Uterus (tissue), 4 donors: ENCODE measurements around the gene HDAC3. TPM values are rescaled to one million over a fixed set of nuclear protein-coding genes. Genes with fewer than 3 reads are reported as not detected.

Experiments
- DNase-seq, 2 donors: peaks; one replicate each; pipeline ENCODE4 v3.0.0-alpha.2; 2019 to 2020
- H3K27ac ChIP-seq, 2 donors: fragments of 200-600 bp; sonication (generic); 1 replicate in 1 of 2; 2 replicates in 1 of 2; pipeline ENCODE4 v1.5.1; 2016 to 2018
- H3K27me3 ChIP-seq, 2 donors: fragments of 200-600 bp; sonication (generic); one replicate each; pipeline ENCODE4 v1.5.1; 2018 to 2019; ENCODE audit warnings: control low read depth in 1 of 2
- H3K36me3 ChIP-seq, 2 donors: fragments of 200-600 bp; sonication (generic); one replicate each; pipeline ENCODE4 v1.5.1; 2019; ENCODE audit warnings: control low read depth in 1 of 2
- H3K4me1 ChIP-seq, 2 donors: fragments of 200-600 bp; sonication (generic); one replicate each; pipeline ENCODE4 v1.5.1; 2018 to 2019; ENCODE audit warnings: control low read depth in 1 of 2
- H3K4me3 ChIP-seq, 2 donors: fragments of 200-600 bp; sonication (generic); 1 replicate in 1 of 2; 2 replicates in 1 of 2; pipeline ENCODE4 v1.5.1; 2018 to 2019; ENCODE audit warnings: mild to moderate bottlenecking in 1 of 2
- H3K9me3 ChIP-seq, 2 donors: fragments of 200-600 bp; sonication (generic); one replicate each; pipeline ENCODE4 v1.5.1; 2019; ENCODE audit warnings: control low read depth in 1 of 2
- POLR2A ChIP-seq, 2 donors: fragments of 450-650 bp; IDR thresholded peaks; one replicate each; pipeline ENCODE4 v1.6.1; 2016; ENCODE audit warnings: antibody characterized with exemption in 2 of 2, mild to moderate bottlenecking in 1 of 2, moderate library complexity in 1 of 2
- intact Hi-C: fragments of 100-400 bp; cut with DNase I; formaldehyde crosslinking; loops from one replicate; pipeline ENCODE4 v1.15.1; 2023; ENCODE audit warnings: low total_unique reads
- total RNA-seq, 4 donors: library from RNA; depleted of rRNA in 3 of 4; stranded (reverse); fragments of >200 nt in 3 of 4; gene quantifications; one replicate each; pipeline versions ENCODE4 v1.1.0 to v1.2.4, GENCODE V29; 2014 to 2023
- TF ChIP-seq, protein P1 (sequence below), 4 experiments: fragments of 200-600 bp in 2 of 4; fragments of 450-650 bp in 2 of 4; sonication (generic) in 2 of 4; IDR thresholded peaks; one replicate each; pipeline ENCODE4 v1.5.1; 2016 to 2019; ENCODE audit warnings: antibody characterized with exemption in 4 of 4, mild to moderate bottlenecking in 2 of 4, moderate library complexity in 1 of 4
- donor health status: DM: yes; HTN: yes; CAD: no.

Gene HDAC3
- total RNA-seq, 4 donors from 2014 or later, result 24.8 to 68.0 (median 46.0) TPM

DNA sequence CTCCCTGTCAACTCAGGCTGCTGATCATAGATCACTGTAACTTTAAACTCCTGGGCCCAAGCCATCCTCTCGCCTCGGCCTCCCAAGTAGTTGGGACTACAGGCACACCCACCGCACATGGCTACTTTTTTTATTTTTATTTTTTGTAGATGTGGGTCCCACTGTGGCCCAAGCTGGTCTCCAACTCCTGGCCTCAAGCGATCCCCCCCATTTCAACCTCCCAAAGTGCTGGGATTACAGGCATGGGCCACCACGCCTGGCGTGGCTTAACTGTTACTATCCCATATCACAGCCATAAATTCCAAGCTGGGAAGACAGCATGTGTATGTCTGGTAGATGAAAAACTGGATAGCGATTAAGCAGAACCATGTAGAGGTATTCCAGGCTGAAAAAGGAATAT is 1.0 kb downstream of the HDAC3 start:
- TF ChIP-seq, protein P1, sequence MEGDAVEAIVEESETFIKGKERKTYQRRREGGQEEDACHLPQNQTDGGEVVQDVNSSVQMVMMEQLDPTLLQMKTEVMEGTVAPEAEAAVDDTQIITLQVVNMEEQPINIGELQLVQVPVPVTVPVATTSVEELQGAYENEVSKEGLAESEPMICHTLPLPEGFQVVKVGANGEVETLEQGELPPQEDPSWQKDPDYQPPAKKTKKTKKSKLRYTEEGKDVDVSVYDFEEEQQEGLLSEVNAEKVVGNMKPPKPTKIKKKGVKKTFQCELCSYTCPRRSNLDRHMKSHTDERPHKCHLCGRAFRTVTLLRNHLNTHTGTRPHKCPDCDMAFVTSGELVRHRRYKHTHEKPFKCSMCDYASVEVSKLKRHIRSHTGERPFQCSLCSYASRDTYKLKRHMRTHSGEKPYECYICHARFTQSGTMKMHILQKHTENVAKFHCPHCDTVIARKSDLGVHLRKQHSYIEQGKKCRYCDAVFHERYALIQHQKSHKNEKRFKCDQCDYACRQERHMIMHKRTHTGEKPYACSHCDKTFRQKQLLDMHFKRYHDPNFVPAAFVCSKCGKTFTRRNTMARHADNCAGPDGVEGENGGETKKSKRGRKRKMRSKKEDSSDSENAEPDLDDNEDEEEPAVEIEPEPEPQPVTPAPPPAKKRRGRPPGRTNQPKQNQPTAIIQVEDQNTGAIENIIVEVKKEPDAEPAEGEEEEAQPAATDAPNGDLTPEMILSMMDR (IDR thresholded peaks at IDR 0.05), result no peak
- no peak for TF ChIP-seq POLR2A (IDR thresholded peaks at IDR 0.05)
- H3K36me3 ChIP-seq, result no peaks in the 10 kb centered on the region
- H3K27ac ChIP-seq, result peak overlapping the region in 1 of 2 donors; percentile 58
- no peak for DNase-seq
- no peaks in the 10 kb centered on the region for H3K9me3 ChIP-seq
- intact Hi-C loops, result no loop called here
- peak overlapping the region; percentile 70 to 92 for H3K4me3 ChIP-seq
- H3K4me1 ChIP-seq, result peaks cover 6 to 13% of the 10 kb centered on the region in 2 donors
- H3K27me3 ChIP-seq, result no peaks in the 10 kb centered on the region

GRCh38 chr5:141634720-141635119 is 1.9 kb downstream of the HDAC3 start:
- Histone ChIP-seq H3K27ac (no peak overlapping the region), H3K9me3 (no peaks in the 10 kb centered on the region), H3K4me3 (no peak overlapping the region), H3K36me3 (no peaks in the 10 kb centered on the region), H3K4me1 (peaks cover 6 to 13% of the 10 kb centered on the region in 2 donors), H3K27me3 (no peaks in the 10 kb centered on the region)
- intact Hi-C loops, result no loop called here
- no peak for DNase-seq
- TF ChIP-seq, protein P1 (IDR thresholded peaks at IDR 0.05), result no peak
- no peak for TF ChIP-seq POLR2A (IDR thresholded peaks at IDR 0.05)

GRCh38 chr5:141633871-141634561 is 2.6 kb downstream of the HDAC3 start:
- Histone ChIP-seq H3K4me1 (peaks cover 6 to 13% of the 10 kb centered on the region in 2 donors), H3K36me3 (no peaks in the 10 kb centered on the region), H3K9me3 (no peaks in the 10 kb centered on the region), H3K27ac (no peak overlapping the region), H3K27me3 (no peaks in the 10 kb centered on the region), H3K4me3 (no peak overlapping the region)
- no peak for DNase-seq
- intact Hi-C loops, result no loop called here
- TF ChIP-seq, protein P1 (IDR thresholded peaks at IDR 0.05), result no peak
- no peak for TF ChIP-seq POLR2A (IDR thresholded peaks at IDR 0.05)

DNA sequence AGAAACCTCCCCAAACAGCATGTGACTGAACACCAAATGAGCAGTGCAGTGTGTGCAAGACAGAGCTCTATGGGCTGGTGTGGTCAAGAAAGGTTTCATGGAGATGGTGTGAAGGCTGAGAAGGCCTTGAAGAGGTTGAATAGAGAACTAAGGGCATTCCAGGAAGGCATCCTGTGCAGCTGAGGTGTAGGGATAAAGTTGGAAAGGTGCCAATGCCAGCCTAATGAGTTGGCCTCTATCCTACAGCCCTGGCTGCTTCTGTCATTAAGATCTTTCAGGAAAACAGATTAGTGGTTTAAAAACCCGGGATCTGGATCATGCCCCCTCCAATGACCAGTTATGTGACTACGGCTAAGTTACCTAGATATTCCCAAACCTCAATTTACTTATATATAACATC is 4.0 kb downstream of the HDAC3 start:
- H3K27ac ChIP-seq, result no peak overlapping the region
- peaks cover 6 to 10% of the 10 kb centered on the region in 2 donors for H3K4me1 ChIP-seq
- intact Hi-C loops, result no loop called here
- no peaks in the 10 kb centered on the region for H3K36me3 ChIP-seq
- H3K27me3 ChIP-seq, result no peaks in the 10 kb centered on the region
- H3K4me3 ChIP-seq, result no peak overlapping the region
- no peak for DNase-seq
- no peak for TF ChIP-seq POLR2A (IDR thresholded peaks at IDR 0.05)
- TF ChIP-seq, protein P1 (IDR thresholded peaks at IDR 0.05), result no peak
- H3K9me3 ChIP-seq, result no peaks in the 10 kb centered on the region

GRCh38 chr5:141630570-141631140 is 6.0 kb downstream of the HDAC3 start:
- TF ChIP-seq, protein P1 (IDR thresholded peaks at IDR 0.05), result no peak
- TF ChIP-seq POLR2A (IDR thresholded peaks at IDR 0.05), result no peak
- Histone ChIP-seq H3K9me3 (no peaks in the 10 kb centered on the region), H3K4me3 (no peak overlapping the region), H3K27me3 (no peaks in the 10 kb centered on the region), H3K27ac (no peak overlapping the region), H3K4me1 (peaks cover 2 to 6% of the 10 kb centered on the region in 2 donors), H3K36me3 (no peaks in the 10 kb centered on the region)
- intact Hi-C loops, result no loop called here
- no peak for DNase-seq
